OCI-LY3 (cell line): ENCODE data around the gene CUBN.

Experiments
- EZH2phosphoT487 ChIP-seq: fragments of 200-600 bp; shearing (Covaris generic); IDR thresholded peaks from 2 replicates; pipeline ENCODE4 v1.6.1; 2018; ENCODE audit warnings: antibody characterized with exemption, mixed run types, low read depth
- TF ChIP-seq, protein P1 (sequence below): fragments of 200-600, 300-600 bp; sonication (generic); IDR thresholded peaks from 2 replicates; pipeline ENCODE4 v1.5.1; 2014; ENCODE audit warnings: antibody characterized with exemption, low read length, low read depth

DNA sequence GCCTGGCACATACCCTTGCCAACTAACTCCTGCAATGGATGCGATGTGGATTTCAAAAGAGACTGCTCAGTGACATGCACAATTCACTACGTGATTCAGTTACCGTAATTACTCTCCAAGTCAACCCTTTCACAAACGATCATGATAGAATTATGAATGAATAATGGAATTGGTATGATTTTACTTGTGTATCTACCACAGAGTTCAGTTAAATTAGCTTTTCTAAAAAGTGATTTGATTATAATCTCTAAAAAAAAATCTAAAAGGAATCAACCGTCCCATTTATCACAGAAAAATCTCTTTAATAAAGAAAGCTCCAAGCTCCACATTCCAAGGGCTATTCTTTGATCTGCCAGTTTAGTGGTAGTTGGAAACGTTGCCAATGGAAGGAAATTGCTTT, 282.0 kb downstream of the CUBN start:
- TF ChIP-seq, protein P1, sequence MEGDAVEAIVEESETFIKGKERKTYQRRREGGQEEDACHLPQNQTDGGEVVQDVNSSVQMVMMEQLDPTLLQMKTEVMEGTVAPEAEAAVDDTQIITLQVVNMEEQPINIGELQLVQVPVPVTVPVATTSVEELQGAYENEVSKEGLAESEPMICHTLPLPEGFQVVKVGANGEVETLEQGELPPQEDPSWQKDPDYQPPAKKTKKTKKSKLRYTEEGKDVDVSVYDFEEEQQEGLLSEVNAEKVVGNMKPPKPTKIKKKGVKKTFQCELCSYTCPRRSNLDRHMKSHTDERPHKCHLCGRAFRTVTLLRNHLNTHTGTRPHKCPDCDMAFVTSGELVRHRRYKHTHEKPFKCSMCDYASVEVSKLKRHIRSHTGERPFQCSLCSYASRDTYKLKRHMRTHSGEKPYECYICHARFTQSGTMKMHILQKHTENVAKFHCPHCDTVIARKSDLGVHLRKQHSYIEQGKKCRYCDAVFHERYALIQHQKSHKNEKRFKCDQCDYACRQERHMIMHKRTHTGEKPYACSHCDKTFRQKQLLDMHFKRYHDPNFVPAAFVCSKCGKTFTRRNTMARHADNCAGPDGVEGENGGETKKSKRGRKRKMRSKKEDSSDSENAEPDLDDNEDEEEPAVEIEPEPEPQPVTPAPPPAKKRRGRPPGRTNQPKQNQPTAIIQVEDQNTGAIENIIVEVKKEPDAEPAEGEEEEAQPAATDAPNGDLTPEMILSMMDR, result no peak
- TF ChIP-seq EZH2phosphoT487, result no peak
